NCI-H2196 treated with DMSO at 0.1 percent for 48 hours (cell line): Measurements from ENCODE around the gene RAD9A.
"Not testable (repeated sequence)": the region's sequence is repeated elsewhere in the genome, so short reads cannot be mapped to it uniquely, and the experiment has no call there.

Experiments
- DNase-seq: peaks from one replicate; lab custom pipeline; 2025; ENCODE audit not compliant: unreplicated experiment; lab: John Stamatoyannopoulos, UW

RAD9A gene

GRCh38 chr11:67395555-67396258 is 3.9 kb downstream of the RAD9A start:
- no peak for DNase-seq

DNA sequence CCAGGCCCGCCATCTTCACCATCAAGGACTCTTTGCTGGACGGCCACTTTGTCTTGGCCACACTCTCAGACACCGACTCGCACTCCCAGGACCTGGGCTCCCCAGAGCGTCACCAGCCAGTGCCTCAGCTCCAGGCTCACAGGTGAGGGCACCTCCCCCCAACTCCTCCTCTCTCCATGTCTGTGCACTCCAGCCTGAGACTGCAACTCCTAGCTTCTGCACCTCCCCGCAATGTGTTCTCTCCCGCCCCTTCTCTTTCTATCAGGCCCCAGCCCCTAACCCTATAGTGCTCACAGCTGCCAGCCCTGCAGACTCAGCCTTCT is 4.4 kb downstream of the RAD9A start:
- no peak for DNase-seq

DNA sequence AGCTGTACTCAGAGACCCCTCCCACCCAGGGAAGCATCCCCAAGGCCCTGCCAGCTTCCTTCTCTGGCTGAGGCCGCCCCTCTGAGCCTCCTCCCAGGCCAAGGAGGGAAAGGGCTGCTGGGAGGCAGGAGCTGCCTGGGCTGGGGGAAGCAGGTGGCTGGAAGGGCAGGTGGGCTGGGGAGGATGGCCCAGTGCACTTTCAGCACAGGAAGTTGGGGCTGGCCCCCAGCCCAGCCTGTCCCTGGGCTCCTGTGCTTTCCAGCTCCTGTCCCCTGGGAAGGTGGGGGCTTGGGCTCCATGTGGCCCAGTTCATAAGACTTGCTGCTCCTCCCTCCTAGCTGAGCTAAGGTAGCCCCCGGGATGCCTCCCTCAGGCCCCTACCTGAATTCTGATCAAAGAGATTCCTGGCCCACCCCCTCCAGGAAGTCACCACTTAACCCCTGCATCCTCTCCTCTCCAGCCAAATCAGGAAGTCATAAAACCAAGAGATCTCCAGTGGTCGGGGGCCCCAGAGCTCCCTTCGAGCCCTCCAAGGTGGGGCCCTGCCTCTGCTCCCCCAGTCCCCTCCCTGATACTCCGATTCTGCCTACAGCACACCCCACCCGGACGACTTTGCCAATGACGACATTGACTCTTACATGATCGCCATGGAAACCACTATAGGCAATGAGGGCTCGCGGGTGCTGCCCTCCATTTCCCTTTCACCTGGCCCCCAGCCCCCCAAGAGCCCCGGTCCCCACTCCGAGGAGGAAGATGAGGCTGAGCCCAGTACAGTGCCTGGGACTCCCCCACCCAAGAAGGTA is 5.0 kb downstream of the RAD9A start:
- DNase-seq = no peak

DNA sequence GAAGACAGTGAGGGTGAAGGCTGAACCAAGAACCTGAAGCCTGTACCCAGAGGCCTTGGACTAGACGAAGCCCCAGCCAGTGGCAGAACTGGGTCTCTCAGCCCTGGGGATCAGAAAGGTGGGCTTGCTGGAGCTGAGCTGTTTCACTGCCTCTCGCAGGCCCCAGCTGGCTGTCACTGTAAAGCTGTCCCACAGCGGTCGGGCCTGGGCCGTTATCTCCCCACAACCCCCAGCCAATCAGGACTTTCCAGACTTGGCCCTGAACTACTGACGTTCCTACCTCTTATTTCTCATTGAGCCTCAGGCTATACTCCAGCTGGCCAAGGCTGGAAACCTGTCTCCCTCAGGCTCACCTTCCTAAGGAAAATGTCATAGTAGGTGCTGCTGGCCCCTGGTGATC is 5.8 kb downstream of the RAD9A start:
- no peak for DNase-seq

DNA sequence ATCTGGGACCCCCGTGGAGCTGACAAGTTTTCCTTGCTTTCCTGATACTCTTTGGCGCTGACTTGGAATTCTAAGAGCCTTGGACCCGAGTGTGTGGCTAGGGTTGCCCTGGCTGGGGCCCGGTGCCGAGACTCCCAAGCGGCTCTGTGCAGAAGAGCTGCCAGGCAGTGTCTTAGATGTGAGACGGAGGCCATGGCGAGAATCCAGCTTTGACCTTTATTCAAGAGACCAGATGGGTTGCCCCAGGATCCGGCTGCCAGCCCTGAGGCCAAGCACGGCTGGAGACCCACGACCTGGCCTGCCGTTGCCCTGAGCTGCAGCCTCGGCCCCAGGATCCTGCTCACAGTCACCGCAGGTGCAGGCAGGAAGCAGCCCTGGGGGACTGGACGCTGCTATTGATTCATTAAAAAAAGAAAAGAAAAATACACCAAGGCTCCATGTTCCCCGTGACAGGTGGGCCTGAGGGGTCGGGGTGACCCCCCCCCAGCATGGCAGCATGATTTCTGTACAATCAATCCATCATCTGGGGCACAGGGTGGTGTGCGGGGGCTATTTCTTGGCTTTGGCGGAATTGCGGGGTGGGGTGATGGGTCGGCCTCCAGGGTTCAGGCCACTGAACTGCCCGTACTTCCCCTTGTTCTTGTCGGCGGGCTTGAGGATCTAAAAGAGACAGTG is 6.3 kb downstream of the RAD9A start:
- DNase-seq = no peak

- DNase-seq = no peak
These were observed 7.1 kb downstream of the RAD9A start for GRCh38 chr11:67398661-67399563.

- no peak for DNase-seq
These were observed 8.6 kb downstream of the RAD9A start for GRCh38 chr11:67400251-67400941.

DNA sequence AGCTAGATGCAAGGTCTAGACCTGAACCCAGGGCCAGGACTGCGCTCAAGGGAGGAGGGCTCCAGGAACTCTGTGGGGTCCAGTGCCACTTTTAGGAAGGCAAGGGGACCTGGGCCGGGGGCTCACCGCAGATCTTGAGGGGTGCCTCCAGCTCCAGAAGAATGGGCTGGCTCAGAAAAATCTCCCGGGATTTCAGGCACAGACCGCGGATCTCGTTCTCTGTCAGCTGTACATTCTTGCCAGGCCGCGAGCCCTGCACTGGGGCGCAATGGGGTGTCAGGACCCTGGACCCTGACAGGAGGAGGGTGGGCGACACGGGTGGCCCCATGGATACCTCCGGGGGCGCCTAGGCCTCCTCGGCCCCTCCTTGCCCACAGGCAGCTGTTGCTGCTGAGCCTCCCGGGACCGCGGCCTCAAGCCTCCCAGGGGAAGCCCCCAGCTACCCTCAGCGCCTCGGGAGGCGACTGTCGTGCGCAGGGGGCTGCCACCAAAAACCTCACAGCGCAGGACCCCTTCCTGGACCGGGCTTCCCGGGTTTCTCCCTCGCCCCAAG is 9.2 kb downstream of the RAD9A start:
- no peak for DNase-seq

GRCh38 chr11:67401495-67402191 is 9.9 kb downstream of the RAD9A start, which contains the start of gene PPP1CA:
PPP1CA (minus strand) TSS chr11:67401858; CDS start chr11:67401782, 76 bp downstream.
- DNase-seq = peak; percentile 76

DNA sequence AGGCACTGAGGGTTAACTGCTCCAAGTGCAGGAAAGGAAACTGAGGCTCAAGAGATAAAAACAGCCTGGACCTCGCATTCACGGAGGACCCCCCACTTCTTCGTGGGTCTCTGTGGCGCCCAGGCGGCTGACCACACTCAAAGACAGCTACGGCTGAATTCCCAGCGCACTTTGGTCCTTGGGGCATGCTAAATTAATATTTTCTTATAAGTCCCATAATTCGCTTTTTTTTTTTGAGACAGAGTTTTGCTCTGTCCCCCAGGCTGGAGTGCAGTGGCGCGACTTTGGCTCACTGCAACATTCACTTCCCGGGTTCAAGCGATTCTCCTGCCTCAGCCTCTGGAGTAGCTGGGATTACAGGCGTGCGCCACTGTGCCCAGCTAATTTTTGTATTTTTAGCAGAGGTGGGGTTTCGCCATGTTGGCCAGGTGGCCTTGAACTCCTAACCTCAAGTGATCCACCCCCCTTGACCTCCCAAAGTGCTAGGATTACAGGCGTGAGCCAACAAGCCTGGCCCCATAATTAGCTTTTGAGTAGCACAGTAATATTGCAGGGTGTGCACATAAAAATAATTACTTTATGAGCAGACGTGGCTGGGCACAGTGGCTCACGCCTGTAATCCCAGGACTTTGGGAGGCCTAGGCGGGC is 10.5 kb downstream of the RAD9A start:
- DNase-seq = not testable (repeated sequence)

- DNase-seq = not testable (repeated sequence)
These were observed 11.3 kb downstream of the RAD9A start for GRCh38 chr11:67403085-67403484.

GRCh38 chr11:67404515-67405195 is 12.9 kb downstream of the RAD9A start:
- no peak for DNase-seq

- no peak for DNase-seq
These were observed 13.4 kb downstream of the RAD9A start for GRCh38 chr11:67405196-67405567.

DNA sequence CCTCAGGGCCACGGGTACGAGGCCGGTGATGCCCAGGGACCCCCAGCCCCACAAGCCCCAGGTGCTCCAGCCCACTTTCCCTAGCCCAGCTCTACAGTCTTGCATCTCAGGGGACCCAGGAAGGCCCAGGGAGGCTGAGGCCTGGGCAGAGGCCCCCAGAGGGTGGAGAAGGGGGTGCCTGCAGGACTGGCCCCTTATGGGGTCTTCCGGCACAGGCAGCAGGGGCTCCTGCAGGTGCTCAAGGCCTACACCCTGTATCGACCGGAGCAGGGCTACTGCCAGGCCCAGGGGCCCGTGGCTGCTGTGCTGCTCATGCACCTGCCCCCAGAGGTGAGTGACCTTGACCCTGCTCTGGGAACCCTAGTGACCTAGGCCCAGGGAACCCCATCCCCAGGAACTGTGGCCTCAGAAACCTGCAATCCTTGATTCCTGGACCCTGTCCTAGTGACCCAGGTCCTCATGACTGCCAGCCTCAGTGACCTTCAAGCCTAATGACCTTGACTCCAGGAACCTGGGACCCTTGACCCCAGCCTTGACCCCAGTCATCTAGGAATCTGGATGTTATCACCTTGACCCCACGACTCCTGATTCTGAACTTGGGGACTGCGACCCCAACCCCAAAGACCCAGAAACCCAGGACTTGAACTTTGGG is 14.0 kb downstream of the RAD9A start:
- DNase-seq = no peak

GRCh38 chr11:67406420-67406968 is 14.7 kb downstream of the RAD9A start:
- no peak for DNase-seq

GRCh38 chr11:67406969-67407687 is 15.3 kb downstream of the RAD9A start:
- no peak for DNase-seq

- no peak for DNase-seq
These were observed 15.9 kb downstream of the RAD9A start for GRCh38 chr11:67407688-67408163.
